Fibroblast of mammary gland (primary cell): ENCODE data around the gene NFATC1.

Experiments used
- DNase-seq: peaks from one replicate; pipeline ENCODE4 v3.0.0-alpha.2; 2010; ENCODE audit warnings: low read depth
- H3K4me3 ChIP-seq: 2 replicates; pipeline ENCODE4 v1.5.1; 2011; ENCODE audit warnings: low read depth, mild to moderate bottlenecking, low read length, moderate library complexity; ENCODE audit not compliant: control insufficient read depth
- TF ChIP-seq, protein P1 (sequence below): conservative IDR thresholded peaks from 2 replicates; pipeline ENCODE4 v1.5.1; 2011; ENCODE audit warnings: low read depth, low read length, inconsistent platforms; ENCODE audit not compliant: control insufficient read depth, insufficient read depth

Gene NFATC1

DNA sequence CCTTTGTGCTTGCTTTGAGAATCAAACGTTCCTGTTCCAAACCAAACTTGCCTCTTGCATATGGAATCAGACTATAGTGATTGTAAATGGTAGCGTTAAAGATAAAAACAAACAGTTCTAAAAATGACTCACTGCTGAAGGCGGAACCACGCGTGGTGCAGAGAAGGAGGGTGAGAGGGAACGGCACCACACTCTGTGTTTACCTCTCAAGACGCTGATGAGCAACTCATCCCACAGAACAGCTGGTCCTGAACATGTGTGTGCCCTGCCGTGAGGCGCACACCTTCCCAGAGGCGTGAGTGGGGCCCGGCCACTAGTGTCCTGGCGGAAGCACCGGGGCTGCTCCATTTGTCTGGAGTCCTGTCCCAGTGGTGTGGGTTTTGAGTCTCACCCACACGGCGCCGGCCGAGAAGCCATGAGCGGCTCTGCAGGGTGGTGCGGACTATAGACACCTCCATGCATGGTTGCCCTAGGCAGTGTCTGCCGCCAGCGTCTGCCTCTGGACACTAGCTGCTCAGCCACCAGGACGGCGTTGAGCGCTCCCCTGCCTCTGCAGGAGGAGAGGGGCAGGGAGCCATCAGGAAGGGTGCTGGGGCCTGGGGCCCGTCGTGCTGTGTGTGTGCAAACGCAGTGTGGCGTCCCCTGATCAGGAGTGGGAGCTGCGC, 52.1 kb downstream of the NFATC1 start:
- peak; percentile 30 for DNase-seq
- no peak overlapping the region for H3K4me3 ChIP-seq
- TF ChIP-seq, protein P1, sequence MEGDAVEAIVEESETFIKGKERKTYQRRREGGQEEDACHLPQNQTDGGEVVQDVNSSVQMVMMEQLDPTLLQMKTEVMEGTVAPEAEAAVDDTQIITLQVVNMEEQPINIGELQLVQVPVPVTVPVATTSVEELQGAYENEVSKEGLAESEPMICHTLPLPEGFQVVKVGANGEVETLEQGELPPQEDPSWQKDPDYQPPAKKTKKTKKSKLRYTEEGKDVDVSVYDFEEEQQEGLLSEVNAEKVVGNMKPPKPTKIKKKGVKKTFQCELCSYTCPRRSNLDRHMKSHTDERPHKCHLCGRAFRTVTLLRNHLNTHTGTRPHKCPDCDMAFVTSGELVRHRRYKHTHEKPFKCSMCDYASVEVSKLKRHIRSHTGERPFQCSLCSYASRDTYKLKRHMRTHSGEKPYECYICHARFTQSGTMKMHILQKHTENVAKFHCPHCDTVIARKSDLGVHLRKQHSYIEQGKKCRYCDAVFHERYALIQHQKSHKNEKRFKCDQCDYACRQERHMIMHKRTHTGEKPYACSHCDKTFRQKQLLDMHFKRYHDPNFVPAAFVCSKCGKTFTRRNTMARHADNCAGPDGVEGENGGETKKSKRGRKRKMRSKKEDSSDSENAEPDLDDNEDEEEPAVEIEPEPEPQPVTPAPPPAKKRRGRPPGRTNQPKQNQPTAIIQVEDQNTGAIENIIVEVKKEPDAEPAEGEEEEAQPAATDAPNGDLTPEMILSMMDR: no peak

- TF ChIP-seq, protein P1: no peak
- no peak overlapping the region for H3K4me3 ChIP-seq
- no peak for DNase-seq
These were observed 52.9 kb downstream of the NFATC1 start for GRCh38 chr18:79448621-79449020.

- TF ChIP-seq, protein P1: no peak
- no peak overlapping the region for H3K4me3 ChIP-seq
- DNase-seq: no peak
These were observed 54.0 kb downstream of the NFATC1 start for GRCh38 chr18:79449551-79450288.

DNA sequence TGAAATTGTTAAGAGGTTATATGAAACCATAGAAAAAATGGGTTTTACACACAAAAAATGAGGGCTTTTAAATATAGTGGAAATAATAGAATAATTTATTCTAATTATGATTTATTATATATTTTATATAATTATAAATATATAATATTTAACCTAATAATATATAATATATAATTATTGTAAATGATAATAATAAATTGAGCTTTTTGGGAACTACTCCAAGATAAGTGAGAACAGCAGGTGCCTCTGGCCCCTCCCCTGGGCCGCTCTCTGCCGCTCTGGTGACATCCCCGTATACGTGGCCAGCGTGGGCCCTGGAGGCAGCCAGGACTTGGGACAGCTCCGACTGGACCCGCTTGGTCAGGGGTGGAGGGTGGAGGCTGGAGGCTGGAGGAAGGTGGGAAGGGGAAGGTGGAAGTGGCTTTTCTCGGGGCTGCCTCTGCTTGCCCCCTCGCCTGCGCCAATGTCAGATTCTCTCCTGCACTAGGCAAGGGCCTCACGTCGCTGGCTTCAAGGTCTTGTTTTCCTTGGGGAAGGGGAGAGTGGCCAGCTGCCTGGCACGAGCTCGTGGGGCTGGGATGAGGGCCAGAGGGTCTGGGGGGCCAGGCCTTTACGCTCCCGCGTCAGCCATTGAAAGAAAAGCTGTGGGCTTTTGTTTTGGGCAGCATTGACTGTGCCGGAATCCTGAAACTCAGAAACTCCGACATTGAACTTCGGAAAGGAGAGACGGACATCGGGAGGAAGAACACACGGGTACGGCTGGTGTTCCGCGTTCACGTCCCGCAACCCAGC, 54.8 kb downstream of the NFATC1 start:
- no peak for DNase-seq
- H3K4me3 ChIP-seq: no peak overlapping the region
- TF ChIP-seq, protein P1: no peak

DNA sequence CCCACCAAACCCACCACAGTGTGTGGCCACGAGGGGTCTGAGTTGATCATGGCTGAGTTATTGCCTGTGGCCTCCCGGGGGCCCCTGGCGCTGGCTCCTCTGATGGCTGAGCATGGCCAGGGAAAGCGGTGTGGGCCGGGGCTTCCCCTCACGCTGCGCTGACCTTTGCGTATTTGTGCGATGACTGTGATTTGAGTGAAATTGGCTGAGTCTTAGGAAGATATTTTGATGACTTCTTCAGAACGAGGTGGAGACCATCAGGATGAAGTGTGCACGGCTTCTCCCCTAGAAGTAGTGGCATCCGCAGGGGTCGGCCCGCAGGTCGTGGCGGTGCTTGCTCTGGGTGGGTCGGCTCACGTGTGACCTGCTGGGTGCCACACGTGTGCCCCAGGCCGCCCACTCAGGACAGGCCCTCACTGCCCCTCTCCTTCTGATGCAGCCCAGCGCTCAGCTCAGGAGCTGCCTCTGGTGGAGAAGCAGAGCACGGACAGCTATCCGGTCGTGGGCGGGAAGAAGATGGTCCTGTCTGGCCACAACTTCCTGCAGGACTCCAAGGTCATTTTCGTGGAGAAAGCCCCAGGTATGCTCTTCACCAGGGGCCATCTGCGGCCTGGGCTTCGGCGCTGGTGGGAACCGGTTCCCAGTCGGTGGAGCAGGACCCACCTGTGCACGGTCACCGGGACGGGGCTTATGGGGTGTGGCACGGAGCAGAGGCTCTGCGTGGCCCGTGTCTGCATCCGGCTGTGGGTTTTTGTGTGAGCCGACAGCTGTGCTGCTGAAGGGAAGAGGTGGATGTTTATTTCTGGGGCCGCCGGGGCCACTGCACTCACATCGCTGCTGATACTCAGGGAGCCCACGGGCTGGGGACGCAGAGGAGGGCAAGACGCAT, 55.8 kb downstream of the NFATC1 start:
- no peak for DNase-seq
- TF ChIP-seq, protein P1: no peak
- H3K4me3 ChIP-seq: no peak overlapping the region
